HG03135 (cell line): ENCODE measurements around the gene LRRC1.

Source experiments
- ATAC-seq: cut with Tn5 transposase; IDR thresholded peaks from one replicate; pipeline ENCODE4 v1.9.1; 2021; ENCODE audit warnings: mild to moderate bottlenecking, moderate library complexity; ENCODE audit not compliant: unreplicated experiment

The LRRC1 gene

DNA sequence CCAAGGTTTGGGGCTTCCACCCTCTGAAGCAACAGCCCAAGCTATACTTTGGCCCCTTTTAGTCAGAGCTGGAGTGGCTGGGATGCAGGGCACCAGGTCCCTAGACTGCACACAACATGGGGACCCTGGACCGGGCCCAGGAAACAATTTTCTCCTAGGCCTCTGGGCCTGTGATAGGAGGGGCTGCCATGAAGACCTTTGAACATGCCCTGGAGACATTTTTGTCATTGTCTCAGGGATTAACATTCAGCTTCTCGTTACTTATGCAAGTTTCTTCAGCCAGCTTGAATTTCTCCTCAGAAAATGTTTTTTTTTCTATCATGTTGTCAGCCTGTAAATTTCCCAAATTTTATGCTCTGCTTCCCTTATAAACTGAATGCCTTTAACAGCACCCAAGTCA lies 82.3 kb downstream of the LRRC1 start:
- no peak for ATAC-seq

DNA sequence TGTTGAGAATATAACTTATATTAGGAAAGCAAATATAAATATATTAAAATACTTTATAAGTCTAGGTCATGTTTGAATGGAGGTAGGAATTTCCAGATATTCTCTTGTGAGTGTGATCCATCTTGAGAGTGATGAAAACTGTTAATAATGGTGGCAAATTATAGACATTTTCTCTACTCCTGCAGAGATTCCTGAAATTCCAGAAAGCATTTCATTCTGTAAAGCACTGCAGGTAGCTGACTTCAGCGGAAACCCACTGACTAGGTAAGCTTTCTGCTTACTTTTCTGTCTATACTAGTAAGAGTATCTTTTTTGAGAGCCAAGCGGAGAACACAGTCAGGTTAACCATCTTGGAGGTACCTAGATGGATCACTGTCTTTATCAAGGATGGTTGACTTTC lies 84.0 kb downstream of the LRRC1 start:
- ATAC-seq, result no peak

DNA sequence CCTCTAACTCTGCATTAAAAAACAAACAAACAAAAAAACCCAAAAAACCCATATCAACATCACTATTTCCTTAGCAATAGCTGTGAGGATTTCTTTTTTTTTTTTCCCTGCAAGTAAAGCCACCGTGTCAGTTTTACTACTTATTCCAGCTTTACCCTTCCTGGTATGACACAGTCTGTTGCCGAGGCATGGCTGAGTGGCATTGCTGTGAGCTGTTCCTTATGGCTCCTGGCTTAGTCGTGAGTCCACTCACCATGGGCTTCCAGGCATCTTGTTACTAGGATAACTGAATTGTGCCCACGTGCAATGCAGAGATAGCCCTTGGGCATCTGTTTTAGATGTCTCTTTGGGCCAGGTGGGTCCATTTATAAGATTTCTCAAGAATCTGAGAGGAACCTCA lies 84.8 kb downstream of the LRRC1 start:
- ATAC-seq, result no peak

GRCh38 chr6:53887316-53887715 lies 92.5 kb downstream of the LRRC1 start:
- no peak for ATAC-seq

GRCh38 chr6:53888931-53889330 lies 94.1 kb downstream of the LRRC1 start:
- no peak for ATAC-seq

DNA sequence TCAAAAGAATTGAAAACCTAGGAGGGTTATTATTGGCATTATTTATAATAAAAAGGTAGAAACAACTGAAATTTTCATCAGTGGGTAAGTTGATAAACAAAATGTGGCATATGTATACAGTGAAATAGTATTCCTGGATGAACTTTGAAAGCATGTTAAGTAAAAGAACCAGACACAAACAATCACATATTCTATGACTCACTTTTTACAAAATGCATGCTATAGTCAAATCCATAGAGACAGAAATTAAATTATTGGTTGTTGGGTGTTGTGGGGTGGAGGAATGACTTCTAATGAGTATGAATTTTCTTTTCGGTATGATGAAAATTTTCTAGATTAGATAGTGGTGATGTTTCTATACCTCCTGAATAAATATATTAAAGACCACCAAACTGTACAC lies 94.6 kb downstream of the LRRC1 start:
- ATAC-seq, result no peak

DNA sequence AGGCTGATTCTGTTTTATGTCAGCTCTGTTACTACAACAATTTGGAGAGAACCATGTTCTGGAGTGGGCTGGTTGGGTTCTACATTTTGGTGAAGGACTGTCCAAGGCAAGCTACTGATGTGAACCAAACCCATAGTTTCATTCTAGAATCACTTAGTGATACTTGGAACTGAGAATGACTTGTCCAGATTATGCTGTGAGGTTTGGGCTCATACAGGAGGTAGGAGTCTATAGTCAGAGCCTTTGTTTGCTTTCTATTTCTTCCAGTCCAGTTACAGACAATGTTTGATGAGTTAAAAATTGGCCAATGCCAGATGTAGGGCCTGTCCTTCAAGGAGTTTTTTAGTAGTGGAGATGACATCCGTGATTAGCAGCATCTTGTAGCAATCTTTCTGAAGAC lies 97.9 kb downstream of the LRRC1 start:
- ATAC-seq, result peak; percentile 76

GRCh38 chr6:53894091-53894490 lies 99.3 kb downstream of the LRRC1 start:
- ATAC-seq, result peak; percentile 59

- ATAC-seq, result no peak
These were observed 101.4 kb downstream of the LRRC1 start for GRCh38 chr6:53896196-53896595.

GRCh38 chr6:53898026-53898795 lies 103.4 kb downstream of the LRRC1 start:
- no peak for ATAC-seq

DNA sequence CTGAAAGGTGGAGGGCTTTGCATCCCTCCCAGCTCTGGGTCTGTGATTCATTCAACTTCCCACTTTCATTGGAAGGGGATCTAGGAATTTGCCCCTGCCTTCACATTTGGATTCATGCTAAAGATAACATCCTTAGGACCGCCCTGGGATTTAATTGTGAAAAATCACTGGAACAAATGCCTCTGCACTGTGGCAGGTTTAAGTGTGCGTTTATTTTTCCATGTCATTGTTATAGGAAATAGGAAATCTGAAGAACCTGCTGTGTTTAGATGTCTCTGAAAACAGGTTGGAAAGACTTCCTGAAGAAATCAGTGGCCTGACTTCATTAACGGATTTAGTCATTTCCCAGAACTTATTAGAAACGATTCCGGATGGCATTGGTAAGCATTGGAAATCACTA lies 104.7 kb downstream of the LRRC1 start:
- ATAC-seq, result no peak

GRCh38 chr6:53903357-53903756 lies 108.6 kb downstream of the LRRC1 start:
- ATAC-seq, result no peak

DNA sequence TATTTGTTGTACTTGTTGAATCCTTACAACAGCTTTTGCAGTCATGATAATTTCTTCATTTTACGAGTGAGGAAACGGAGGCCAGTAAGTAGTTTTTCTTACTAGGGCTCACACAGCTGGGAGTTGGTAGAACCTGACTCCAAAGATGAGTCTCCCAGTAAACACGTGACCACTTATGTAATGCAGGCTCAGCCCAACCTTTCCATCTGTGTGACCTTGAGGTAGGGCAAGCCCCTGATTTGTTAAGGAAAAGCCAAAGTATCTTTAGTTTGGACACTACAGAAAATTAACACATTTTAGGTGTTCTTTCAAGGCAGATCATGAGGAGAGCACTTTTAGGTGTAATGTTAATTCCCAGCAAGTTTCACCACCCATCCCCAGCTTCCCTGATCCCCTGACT lies 111.3 kb downstream of the LRRC1 start:
- ATAC-seq, result no peak

DNA sequence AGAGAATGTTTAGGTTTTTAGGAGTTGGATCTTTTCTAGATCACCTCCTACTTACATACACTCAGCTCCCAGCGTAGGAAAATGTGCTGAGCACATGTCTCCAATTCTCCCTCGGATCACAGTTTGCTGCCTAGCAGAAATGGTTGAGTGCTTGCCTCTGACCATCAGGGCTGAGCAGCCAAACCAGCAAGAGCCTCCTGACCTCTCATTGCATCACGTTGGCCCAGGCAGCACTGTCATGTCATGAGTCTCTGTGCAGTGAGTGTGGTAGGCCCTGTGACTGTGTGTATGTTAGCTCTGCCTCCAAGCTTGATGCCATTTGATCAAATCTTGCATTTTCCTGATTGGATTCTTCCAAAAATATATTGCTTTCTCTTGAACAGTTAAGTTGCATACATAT lies 112.0 kb downstream of the LRRC1 start:
- ATAC-seq, result no peak

DNA sequence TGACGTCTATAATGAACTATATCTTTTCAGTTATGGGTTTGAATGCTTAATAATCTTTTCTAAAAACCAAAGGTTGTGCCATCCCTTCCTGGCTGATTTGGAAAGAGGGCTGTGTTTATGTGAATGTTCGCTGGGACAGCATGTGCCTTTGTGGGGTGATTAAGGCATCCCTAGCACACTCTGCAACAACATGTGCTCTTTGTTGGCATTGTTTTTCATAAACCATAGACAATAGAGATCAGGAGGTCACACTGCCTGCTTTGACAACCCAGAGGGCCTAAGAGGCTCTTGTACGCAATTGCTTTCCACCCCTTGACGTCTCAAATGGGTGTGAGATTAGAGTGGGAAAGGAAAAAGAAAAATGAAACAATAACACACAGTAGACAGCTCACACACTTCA lies 116.0 kb downstream of the LRRC1 start:
- ATAC-seq, result no peak

DNA sequence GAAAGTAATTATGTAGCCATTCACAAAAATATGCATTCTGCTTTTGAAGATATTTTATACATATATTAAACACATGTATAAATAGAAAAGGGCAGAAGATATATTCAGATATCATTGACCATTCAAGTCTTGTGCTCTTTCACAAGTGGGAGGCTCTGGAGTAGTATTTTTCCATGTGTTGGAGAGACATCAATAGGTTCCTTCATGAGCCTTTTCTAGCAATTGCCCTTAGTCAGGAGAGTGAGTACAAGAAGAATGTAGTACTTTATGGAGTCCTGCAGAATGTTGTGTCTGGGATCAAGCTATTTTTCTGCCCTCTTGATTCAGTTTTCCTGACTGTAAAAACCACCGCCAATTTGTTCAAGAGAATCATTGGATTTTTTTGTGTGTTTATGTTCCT lies 117.9 kb downstream of the LRRC1 start:
- ATAC-seq, result no peak

- ATAC-seq, result no peak
These were observed 118.5 kb downstream of the LRRC1 start for GRCh38 chr6:53913286-53913685.

DNA sequence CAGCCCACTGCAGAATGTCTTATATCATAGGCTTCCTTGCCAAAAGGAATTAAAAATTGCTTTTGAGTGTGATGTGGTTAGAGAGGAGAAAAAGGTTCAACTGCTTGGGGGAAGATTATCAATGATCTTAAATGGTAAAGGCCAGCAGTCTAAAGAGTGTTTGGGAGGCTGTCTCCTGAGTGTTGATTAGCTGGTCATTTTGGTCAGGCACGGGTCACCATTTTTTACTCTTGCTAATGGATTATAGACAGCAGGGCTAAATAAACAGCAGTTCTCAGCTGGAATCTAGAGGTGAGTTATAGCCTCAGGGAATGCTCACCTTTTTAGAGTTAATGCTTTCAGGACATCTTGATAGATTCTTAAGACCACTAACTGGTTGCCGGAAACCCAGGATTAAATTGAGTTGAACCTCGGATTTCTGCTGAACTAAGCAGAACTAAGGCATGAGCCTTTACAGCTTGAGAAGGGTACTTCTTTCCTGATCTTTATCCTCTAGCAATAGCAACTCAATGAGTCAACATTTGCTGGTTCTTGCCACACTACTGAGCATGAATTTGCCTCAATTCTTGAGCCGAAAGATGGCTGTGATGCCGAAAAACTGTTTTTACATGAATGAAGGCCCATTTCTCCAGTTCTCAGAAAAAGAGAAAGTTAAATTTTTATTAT lies 120.4 kb downstream of the LRRC1 start:
- ATAC-seq, result no peak

- ATAC-seq, result peak; percentile 75
These were observed 122.1 kb downstream of the LRRC1 start for GRCh38 chr6:53916804-53917463.

DNA sequence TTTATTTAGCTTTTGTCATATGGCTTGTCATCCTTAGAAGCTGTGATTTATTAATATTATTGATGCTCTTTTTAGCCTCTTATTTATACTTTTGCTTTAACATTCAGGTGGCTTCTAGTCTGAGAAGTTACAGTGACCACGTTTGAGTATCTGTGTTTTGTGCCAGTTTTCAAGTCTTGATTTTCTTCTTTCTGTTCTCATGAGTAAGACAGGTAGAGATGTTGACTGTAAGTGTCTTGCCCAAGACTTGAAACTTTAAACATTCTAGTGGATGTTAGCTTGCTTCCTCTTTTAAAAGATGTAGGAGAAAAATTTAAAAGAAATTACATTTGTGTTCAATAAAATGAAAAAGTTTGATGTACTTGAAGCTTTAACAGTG lies 122.6 kb downstream of the LRRC1 start:
- ATAC-seq, result peak; percentile 55

- no peak for ATAC-seq
These were observed 124.2 kb downstream of the LRRC1 start for GRCh38 chr6:53918854-53919510.
